GM20431 (cell line): Measurements from ENCODE around the gene CHRNA10.
"Not testable (repeated sequence)": the region's sequence is repeated elsewhere in the genome, so short reads cannot be mapped to it uniquely, and the experiment has no call there.

ENCODE experiments used
- in situ Hi-C: fragments of 300-500 bp; cut with MseI, MboI; formaldehyde crosslinking; loops from one replicate; pipeline ENCODE4 v1.15.0; 2020; ENCODE audit warnings: low sequenced_read_pairs; ENCODE audit not compliant: unreplicated experiment

Gene CHRNA10

DNA sequence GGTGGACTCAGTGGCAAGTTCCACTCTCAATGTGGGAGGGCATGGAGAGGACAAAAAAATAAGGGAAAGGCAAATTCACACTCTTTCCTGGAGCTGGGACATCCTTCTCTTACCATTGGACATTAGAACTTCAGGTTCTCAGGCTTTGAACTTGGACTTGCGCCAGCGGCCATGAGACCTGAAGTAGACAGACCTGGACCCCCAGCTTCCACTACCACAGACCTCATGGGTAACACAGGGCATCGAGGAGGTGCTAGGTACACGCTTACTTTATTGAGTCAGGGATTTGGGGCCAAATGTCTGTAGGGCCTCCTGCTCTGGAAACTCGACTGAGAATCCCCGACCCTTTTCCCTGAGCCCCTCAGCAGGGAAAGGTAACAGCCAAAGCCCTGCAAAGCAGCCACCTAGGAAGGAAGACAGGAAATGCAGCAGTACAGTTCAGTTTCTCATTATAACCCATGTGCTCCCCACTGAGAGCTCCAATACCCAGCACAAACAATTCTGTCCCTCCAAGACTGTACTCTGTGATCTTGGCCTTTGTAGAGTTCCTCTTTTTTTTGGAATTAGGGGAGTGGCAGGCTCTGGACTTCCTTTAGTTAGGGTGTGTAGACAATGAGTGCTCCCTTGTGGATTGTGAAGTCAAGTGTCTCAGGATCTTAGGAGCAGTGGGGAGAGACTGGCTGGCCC, 5.7 kb downstream of the CHRNA10 start:
- in situ Hi-C loops: no loop called here

DNA sequence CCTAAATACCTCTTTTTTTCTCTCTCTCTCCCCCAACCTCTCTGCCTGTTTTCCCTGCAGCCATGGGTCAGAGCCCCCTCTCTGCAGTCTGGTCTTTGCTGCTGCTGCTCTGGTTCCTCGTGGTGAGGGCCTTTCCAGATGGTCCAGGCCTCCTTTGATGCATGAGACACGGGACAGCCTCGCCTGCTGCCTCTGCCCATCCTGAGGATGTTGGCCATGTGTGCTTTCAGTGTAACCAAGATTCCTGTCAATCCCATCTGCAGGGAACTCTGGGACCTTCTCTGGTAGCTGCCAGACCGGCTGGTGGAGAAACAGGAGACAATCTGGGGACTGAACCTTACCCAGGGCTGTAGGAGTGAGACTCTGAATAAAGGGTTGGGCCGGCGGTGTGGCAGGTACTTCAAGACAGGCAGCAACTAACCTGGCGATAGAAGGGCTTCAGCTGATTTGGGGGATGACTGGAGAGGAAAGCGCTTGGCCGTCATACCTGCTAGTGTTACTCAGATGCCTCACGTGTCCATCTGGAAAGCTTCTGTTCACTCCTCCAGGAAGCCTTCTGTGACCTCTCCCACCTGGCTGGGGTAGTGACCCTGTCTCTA, 7.1 kb downstream of the CHRNA10 start:
- in situ Hi-C loops: no loop called here

DNA sequence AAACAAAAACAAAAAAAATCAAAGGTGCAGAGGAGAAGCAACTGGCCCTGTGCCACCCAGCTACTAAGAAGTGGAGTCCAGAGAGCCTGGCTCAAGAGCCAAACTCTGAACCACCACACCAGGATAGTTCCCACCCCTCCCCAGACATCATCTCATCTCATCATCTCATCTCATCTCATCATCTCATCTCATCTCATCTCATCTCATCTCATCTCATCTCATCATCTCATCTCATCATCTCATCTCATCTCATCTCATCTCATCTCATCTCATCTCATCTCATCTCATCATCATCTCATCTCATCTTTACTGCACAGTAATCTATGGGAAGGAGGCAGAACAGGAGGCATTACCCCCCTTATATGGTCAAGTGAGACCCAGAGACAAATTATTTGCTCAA, 8.3 kb downstream of the CHRNA10 start:
- in situ Hi-C loops: no loop called here

DNA sequence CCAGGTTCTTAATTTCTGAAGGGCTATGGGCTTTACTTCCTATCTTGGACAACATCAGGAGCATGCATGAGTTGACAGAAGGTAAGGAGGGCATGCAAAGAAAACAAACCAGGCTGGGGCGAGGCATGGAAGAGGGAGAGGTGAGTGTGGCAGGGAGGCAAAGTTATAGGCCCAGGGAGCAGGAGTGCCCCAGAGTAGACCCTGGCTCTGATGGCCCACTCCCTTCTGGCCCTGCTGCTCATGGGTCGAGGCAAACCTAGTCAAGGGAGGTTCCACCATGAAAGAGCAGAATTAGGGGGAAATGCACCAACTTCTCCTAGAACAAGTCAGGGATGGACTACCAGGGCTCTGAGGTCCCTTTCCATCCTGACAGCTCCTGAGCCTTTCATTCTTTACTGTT, 10.2 kb downstream of the CHRNA10 start:
- in situ Hi-C loops: no loop called here

DNA sequence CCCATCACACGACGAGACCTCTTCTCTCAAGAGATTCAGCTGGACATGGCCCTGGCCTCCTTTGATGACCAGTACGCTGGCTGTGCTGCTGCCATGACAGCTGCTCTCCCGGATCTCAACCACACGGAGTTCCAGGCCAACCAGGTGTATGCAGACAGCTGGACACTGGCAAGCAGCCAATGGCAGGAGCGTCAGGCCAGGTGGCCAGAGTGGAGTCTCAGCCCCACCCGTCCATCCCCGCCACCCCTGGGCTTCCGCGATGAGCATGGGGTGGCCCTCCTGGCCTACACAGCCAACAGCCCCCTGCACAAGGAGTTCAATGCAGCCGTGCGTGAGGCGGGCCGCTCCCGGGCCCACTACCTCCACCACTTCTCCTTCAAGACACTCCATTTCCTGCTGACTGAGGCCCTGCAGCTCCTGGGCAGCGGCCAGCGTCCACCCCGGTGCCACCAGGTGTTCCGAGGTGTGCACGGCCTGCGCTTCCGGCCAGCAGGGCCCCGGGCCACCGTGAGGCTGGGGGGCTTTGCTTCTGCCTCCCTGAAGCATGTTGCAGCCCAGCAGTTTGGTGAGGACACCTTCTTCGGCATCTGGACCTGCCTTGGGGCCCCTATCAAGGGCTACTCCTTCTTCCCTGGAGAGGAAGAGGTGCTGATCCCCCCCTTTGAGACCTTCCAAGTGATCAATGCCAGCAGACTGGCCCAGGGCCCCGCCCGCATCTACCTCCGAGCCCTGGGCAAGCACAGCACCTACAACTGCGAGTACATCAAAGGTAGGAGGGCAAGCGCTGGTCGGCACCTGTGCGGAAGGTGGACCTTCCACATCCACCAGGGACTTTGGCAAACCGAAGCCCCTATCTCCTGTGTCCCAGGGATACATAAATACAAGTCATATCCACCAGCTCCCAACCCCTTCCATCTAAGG, 11.3 kb downstream of the CHRNA10 start:
- in situ Hi-C loops: no loop called here

DNA sequence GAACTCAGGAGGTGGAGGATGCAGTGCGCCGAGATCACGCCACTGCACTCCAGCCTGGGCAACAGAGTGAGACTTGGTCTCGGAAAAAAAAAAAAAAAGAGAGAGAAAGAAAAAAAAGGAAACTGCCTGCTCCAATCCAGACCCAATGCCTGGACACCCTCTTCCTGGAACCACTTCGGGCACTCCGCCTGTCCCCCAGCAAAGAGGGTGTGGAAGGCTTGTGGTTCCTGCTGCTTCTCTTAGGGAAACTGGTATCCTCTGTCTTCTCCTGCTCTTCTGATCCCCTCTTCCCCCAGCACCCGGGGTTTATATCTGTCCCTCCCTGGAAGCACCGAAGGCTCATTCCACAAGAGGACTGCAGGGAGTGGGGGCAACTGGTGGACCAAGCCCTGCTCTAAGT, 12.9 kb downstream of the CHRNA10 start:
- in situ Hi-C loops: no loop called here

DNA sequence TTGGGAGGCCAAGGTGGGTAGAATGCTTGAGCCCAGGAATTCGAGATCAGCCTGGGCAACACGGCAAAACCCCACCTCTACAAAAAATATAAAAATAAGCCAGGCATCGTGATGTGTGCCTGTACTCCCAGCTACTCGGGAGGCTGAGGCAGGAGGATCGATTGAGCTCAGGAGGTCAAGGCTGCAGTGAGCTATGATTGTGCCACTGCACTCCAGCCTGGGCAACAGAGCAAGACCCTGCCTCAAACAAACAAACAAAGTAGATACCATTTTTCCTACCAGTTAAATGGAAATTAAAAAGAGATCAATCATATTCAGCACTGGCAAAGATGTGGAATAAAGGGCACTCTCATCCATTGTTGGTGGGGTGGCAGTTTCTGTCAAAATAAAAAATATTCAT, 13.9 kb downstream of the CHRNA10 start:
- in situ Hi-C loops: not testable (repeated sequence)

DNA sequence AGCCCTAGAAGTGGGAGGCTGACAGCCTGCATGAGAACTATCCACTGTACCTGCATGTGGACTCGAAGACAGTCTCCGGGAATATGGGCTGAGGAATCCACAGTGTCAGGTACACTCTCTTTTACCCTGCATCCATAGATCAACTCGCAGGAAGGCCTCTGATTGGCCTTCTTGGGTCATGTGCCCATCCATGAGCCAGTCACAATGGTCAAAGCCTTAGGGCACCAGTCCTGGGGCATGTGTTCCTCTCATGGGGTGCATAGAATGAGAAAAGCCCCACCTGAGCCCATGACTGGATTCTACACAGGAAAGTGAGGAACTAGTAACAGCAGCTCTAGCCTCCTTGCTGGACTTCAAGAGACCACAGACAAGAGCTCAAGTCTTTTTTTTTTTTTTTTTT, 15.6 kb downstream of the CHRNA10 start:
- in situ Hi-C loops: no loop called here

DNA sequence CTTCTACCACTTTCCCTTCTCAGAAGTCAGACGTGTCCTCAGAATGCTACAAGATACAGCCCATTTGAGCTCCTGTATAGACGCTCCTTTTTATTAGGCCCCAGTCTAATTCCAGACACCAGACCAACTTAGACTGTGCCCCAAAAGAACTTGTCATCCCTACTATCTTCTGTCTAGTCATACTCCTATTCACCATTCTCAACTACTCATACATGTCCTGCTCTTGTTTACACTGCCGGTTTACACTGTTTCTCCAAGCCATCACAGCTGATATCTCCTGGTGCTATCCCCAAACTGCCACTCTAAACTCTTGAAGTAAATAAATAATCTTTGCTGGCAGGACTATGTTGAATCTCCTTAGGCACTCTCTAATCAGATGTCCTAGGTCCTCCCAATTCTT, 18.7 kb downstream of the CHRNA10 start:
- in situ Hi-C loops: not testable (repeated sequence)

DNA sequence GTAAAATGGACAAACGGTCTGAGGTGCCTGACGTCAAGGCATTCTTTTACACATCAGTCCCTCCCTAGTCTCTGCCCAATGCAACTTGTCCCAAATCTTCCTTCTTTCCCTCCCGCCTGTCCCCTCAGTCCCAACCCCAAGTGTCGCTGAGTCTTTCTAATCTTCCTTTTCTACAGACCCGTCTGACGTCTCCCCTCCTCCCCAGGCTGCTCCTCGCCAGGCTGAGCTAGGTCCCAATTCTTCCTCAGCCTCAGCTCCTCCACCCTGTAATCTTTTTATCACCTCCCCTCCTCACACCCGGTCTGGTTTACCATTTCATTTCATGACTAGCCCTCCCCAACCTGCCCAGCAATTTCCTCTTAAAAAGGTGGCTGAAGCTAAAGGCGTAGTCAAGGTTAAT, 21.8 kb downstream of the CHRNA10 start:
- in situ Hi-C loops: not testable (repeated sequence)

DNA sequence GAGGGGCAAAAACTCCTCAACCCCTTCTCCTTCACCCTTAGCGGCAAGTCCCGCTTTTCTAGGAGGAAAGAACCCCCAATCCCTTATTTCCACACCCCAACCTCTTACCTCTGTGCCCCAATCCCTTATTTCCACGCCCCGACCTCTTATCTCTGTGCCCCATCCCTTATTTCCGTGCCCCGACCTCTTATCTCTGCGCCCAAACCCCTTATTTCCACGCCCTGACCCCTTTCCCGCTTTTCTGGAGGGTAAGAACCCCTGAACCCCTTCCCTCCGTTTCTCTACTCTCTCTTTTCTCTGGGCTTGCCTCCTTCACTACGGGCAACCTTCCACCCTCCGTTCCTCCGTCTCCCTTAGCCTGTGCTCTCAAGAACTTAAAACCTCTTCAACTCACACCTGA, 22.3 kb downstream of the CHRNA10 start:
- in situ Hi-C loops: not testable (repeated sequence)

DNA sequence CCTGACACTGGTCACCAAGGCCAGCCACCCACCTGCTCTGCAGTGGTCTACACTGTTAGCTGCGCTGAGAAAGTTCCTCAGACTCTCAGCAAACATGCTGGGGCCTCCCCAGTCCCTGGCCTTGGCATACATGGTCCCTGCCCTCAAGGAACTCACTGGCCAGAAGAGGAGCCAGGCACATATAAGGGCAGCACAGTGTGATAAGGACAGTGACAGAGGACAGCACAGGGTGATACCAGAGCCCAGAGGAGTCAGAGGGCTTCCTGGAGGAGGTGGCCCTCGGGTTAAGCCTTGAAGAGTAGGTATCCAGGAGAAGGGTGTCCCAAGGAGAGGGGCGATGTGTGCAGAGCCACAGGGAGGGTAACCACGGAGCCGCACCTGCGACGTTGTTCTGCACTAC, 25.6 kb downstream of the CHRNA10 start:
- in situ Hi-C loops: no loop called here

DNA sequence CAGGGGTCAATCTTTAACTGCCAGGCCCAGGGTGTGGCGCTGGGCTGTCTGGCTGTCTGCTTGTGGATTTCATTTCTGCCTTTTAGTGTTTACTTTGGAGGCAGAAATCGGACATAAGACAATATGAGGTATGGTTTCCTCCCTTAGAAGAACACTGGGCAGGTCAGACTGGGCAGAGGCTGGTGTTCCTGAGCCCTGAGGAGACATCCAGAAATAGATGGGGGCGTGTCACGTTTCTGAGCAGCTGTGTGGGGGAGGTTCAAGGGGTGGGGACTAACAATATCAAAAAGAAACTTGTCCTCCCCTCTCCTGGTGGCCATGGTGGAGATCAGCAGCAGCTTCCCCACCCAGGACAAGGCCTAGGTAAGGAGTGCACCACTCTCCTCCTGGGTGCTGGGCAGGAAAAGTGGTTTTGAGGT, 26.4 kb downstream of the CHRNA10 start, which contains the start of gene ART1:
Gene ART1, plus strand, starts transcription at position 312 of the 419 bp plus-strand sequence. CDS start 14,086 bp downstream, outside the sequence.
- in situ Hi-C loops: no loop called here

DNA sequence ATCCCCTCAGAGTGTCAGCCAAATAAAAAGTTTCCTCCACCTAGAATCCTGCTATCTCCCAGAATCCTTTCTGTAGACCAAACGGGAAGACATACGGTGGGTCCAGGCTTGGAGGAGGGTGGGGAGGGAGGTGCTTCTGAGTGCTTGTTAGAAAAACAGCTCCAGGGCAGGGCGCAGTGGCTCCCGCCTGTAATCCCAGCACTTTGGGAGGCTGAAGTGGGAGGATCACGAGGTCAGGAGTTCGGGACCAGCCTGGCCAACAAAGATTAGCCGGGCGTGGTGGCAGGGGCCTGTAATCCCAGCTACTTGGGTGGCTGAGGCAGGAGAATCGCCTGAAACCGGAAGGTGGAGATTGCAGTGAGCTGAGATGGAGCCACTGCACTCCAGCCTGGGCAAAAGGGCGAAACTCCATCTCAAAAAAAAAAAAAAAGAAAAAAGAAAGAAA, 28.1 kb downstream of the CHRNA10 start:
- in situ Hi-C loops: not testable (repeated sequence)

DNA sequence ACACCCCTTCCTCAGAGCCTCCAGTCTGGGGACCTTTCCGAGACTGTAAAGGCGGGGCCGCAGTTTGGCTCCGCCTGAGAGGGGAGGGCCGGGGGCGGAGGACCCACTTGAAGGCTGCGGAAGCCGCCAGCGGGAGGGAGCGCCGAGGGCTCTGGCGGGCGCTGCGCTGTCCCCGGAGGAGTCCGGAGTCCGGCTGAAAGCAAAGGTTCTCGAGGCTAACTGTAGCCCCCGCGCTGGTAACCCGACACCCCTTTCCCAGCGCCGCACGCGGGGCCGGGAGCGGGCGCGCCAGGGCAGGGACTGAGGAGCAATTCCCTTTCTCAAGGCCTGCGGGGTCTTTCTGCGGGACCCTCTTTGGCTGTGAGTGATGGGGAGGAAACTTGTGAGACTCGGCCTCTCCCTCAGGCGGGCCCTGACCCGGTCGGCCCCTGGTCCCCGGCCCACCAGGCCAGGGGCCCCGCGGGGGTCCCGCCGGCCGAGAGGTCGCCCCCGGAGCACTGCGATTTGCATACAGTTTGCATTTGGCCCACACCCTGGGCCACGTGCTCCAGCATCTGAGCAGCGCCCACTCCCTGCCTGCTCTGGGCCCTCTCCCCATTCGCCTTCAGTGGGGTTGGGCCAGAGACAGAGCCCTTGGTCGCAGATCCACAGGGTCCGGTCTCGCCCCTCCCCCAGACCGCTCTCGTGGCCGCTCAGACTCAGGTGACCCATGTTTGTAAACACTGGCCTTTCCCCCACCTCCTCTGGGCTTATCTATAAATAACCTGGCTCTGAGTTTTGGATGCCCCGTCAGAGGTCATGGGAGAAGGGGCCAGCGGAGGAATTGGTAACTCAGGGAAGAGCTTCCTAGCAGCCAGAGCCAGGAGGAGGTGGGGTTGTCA, 28.9 kb downstream of the CHRNA10 start:
- in situ Hi-C loops: no loop called here

DNA sequence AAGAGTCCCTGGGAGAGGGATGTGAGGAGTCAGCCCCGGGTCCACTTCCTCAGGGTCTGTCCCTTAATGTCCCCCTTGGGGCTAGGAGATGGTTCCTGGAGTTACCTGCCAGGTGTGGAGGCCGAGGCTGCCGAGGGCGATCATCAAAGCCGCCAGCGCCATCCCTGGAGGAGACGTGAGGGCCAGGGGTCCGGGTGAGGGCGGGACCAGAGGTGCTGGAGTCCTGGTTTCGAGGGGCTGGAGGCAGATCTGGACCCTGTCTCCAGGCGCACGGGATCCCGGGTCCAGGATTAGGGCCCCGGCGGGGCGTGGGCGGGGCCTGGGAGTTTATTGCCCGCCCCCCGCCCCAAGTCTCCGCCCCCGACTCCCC, 29.5 kb downstream of the CHRNA10 start, which contains the start of gene ART5:
Gene ART5, minus strand, starts transcription at position 292 of the 370 bp plus-strand sequence. Its CDS starts 130 bp downstream, at position 162.
- in situ Hi-C loops: no loop called here

DNA sequence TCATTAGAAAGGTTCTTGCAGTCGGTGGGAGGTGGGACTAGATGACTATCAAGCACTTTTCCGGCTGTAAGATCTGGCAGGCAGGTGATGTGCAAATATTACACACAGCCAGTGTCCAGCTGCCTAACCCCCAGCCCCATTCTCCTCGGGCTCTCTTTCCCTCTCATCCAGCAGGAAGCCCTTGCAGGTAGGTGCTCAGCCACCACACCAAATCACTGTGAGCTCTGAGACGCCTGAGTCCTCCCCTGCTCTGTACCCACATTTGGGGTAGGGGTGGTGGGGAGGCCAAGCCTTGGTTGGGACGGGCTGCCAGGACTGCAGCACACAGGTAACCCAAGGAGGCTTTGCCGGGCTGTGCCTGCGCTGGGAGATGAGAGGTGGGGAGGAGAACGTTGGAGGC, 30.0 kb downstream of the CHRNA10 start:
- in situ Hi-C loops: no loop called here

DNA sequence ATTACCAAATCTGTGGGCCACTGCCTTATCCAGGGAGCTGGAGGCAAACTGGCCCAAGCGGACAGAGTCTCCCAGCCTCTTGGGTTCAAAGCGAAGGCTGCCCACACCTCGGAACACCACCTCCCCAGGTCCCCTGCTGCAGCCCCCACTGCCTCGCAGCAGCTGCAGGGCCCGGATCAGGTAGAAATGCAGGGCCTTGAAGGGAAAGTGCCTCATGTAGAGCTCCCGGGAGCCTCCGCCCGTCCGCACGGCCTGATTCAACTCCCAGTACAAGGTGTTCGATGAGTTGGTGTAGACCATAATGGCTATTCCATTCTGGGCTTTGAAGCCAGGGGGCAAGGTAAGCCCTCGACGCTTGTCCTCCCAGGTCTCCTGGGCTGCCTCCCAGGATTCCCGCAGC, 31.3 kb downstream of the CHRNA10 start:
- in situ Hi-C loops: no loop called here

DNA sequence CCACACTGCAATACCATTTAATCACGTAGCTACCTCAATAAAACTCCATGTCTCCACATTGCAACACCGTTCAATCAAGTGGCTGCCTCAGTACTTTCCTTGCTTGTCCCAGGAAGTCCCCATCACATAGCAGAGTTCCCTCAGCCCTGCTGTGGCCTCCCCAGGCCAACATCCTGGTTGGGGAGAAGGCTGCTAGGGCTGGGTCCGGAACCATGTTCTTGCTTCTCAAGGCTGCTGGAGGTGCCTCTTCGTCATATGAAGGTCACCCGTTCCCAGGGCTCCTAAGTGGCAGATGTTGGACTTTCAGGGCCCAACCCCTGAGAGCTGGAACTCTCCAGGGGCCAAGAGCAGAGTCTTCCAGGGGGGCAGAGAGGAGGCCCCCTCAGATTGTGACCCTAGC, 32.7 kb downstream of the CHRNA10 start:
- in situ Hi-C loops: no loop called here

DNA sequence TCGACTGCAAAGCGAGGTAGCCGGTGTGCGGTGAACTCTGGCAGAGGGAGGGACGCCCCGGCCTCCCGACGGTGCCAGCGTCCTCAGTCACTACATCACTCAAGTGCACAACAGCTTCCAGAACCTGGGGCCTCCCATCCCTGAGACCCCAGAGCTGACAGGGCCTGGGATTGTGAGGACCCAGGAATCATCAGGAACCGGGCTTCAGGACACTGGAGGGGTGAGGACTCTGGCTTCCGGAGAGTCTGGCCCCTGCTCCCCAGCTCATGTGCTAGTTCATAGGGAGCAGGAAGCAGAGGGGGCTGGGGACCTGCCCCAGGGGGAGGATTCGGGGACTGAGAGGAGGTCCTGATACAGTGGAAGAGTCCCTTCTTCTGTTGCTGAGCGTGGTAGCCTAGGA, 34.0 kb downstream of the CHRNA10 start:
- in situ Hi-C loops: no loop called here
